ENCODE data around the gene ZDHHC11B.

ZDHHC11B gene

DNA sequence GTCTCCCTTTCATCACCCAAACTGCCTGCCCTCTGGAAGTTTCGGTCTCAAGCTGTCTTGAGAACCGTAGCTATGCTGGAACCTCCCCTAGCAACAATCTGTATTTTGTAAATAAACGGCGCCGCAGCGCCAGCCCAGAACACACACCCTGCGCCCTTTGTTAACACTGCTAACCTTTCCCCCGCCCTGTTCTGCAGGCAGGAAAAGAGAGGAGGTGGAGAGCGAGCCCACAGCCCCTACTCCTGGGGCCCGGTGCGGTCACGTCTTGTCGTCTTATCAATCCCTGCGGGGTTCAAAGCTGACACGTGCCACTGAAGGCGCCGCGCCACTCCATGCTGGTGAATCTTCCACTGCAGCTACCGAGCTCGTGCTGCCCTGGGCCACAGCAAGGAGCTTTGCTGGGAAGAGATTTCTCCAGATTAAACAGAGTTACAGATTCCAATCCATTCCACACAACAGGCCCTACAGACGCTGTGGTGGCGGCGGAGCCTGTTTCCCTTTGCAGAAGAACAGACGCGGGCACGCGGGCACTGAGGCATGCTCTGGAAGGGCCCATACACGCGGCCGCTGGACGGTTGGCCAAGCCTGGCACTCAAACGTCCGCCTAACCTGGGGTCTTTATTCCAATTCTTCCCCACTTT is 25.3 kb downstream of the ZDHHC11B start:
- Histone ChIP-seq H3K9ac (no peak overlapping the region), H3K4me1 (ENCODE audit: low read depth, poor library complexity, severe bottlenecking) (no peaks in the 10 kb centered on the region), H3K4me2 (no peak overlapping the region), H4K20me1 (ENCODE audit: insufficient read depth) (no peaks in the 10 kb centered on the region), H3K4me3 (IDR thresholded peaks at IDR 0.05; ENCODE audit: insufficient read depth, low read depth, low read length) (no peak overlapping the region), H3K27me3 (ENCODE audit: insufficient read depth, low read depth) (no peaks in the 10 kb centered on the region), H3K79me2 (ENCODE audit: insufficient read depth, low read depth) (no peaks in the 10 kb centered on the region), H3K36me3 (ENCODE audit: insufficient read depth) (no peaks in the 10 kb centered on the region), H3K27ac (no peak overlapping the region), H2AFZ (ENCODE audit: low read depth) (no peak overlapping the region)
- TF ChIP-seq, protein P1, sequence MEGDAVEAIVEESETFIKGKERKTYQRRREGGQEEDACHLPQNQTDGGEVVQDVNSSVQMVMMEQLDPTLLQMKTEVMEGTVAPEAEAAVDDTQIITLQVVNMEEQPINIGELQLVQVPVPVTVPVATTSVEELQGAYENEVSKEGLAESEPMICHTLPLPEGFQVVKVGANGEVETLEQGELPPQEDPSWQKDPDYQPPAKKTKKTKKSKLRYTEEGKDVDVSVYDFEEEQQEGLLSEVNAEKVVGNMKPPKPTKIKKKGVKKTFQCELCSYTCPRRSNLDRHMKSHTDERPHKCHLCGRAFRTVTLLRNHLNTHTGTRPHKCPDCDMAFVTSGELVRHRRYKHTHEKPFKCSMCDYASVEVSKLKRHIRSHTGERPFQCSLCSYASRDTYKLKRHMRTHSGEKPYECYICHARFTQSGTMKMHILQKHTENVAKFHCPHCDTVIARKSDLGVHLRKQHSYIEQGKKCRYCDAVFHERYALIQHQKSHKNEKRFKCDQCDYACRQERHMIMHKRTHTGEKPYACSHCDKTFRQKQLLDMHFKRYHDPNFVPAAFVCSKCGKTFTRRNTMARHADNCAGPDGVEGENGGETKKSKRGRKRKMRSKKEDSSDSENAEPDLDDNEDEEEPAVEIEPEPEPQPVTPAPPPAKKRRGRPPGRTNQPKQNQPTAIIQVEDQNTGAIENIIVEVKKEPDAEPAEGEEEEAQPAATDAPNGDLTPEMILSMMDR (conservative IDR thresholded peaks at IDR 0.05; ENCODE audit: low read depth, low read length): no peak

DNA sequence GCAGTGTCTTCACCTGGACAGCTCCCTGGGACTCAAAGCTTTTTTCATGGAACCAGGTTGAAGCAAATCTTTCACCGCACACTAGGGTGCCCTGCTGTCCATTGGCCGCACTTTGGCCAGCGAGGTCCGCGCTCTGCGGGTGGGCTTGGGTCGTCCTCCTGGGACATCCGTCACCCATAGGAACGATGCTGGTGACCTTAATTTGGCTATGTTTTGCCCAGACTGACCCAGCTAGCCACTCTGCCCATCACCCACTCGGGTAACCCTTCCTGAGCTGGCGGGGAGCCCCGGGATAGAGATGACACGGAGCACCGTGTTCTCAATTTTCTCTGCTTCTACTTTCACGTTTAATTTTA is 25.9 kb downstream of the ZDHHC11B start:
- H3K4me2 ChIP-seq: no peak overlapping the region
- H3K4me1 ChIP-seq (ENCODE audit: low read depth, poor library complexity, severe bottlenecking): no peaks in the 10 kb centered on the region
- no peaks in the 10 kb centered on the region for H4K20me1 ChIP-seq (ENCODE audit: insufficient read depth)
- no peaks in the 10 kb centered on the region for H3K36me3 ChIP-seq (ENCODE audit: insufficient read depth)
- TF ChIP-seq, protein P1 (conservative IDR thresholded peaks at IDR 0.05; ENCODE audit: low read depth, low read length): no peak
- no peak overlapping the region for H3K27ac ChIP-seq
- no peak overlapping the region for H3K9ac ChIP-seq
- no peaks in the 10 kb centered on the region for H3K27me3 ChIP-seq (ENCODE audit: insufficient read depth, low read depth)
- no peak overlapping the region for H2AFZ ChIP-seq (ENCODE audit: low read depth)
- H3K79me2 ChIP-seq (ENCODE audit: insufficient read depth, low read depth): no peaks in the 10 kb centered on the region
- H3K4me3 ChIP-seq (IDR thresholded peaks at IDR 0.05; ENCODE audit: insufficient read depth, low read depth, low read length): no peak overlapping the region

DNA sequence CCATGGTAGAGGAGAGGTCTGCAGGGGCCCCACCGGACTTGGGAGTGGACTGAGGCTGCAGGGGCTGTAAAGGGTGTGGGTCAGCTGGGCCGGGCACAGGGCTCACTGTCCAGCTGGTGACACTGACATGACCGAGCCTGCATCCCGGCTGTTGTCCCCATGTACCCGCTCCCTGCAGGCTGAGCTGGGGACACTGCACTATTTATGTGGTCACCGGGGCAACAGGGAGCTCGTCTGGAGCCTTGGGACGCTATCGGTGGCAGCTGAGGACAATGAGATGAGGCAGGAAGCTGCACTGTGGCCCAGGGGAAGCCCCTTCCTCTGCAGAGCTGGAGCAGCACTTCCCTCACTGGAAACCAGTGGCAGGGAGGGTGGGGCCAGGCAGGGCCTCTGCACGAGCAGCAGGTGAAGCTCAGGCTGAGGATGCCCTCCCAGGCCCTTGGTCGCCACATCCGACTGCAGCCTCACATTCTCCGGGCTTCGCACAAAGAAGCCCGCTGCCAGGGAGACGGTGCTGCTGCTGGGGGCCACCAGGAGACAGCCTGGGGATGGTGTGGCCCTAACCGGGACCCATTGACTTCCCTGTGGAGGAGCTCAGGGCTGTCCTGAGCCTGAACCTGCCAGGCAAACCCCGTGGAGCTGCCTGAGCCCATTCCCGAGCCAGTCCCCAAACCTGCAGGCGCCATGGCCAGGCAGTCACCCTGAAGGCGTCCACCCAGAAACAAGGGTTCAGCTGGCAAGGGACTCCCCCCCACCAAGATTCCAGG is 26.4 kb downstream of the ZDHHC11B start:
- Histone ChIP-seq H3K27ac (no peak overlapping the region), H4K20me1 (ENCODE audit: insufficient read depth) (no peaks in the 10 kb centered on the region), H3K4me2 (no peak overlapping the region), H3K4me1 (ENCODE audit: low read depth, poor library complexity, severe bottlenecking) (no peaks in the 10 kb centered on the region), H3K79me2 (ENCODE audit: insufficient read depth, low read depth) (no peaks in the 10 kb centered on the region), H2AFZ (ENCODE audit: low read depth) (no peak overlapping the region), H3K9ac (no peak overlapping the region), H3K4me3 (IDR thresholded peaks at IDR 0.05; ENCODE audit: insufficient read depth, low read depth, low read length) (no peak overlapping the region), H3K36me3 (ENCODE audit: insufficient read depth) (no peaks in the 10 kb centered on the region), H3K27me3 (ENCODE audit: insufficient read depth, low read depth) (no peaks in the 10 kb centered on the region)
- TF ChIP-seq, protein P1 (conservative IDR thresholded peaks at IDR 0.05; ENCODE audit: low read depth, low read length): no peak

DNA sequence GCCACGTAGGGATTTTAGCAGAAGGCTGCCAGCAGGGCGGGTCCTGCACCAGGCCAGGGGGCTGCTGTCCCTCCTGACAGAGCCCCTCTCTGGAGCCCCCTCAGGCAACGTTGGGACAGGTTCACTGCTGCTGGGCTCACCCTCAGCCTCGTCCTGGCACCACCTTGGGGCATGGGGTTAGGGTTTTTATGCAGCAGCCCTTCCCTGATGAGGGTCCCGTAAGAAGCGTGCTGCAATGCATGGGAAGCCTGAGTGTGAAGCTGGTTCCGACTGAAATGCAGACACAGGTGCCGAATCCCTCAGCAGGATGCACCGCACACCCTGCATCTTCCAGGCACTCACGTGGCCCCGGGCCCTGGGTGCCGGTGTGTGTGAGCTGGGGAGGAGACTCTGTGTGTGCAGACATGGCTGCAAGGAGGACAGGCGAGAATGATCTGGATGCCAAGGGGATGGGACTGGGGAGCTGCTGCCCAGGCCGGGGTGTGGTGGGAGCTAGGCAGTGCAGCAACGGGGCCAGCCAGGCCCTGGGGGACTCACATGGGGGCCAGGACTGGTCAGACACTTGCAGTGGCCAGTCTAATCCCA is 27.1 kb downstream of the ZDHHC11B start:
- no peak overlapping the region for H3K9ac ChIP-seq
- no peaks in the 10 kb centered on the region for H3K4me1 ChIP-seq (ENCODE audit: low read depth, poor library complexity, severe bottlenecking)
- H3K79me2 ChIP-seq (ENCODE audit: insufficient read depth, low read depth): no peaks in the 10 kb centered on the region
- H3K27me3 ChIP-seq (ENCODE audit: insufficient read depth, low read depth): no peaks in the 10 kb centered on the region
- H4K20me1 ChIP-seq (ENCODE audit: insufficient read depth): no peaks in the 10 kb centered on the region
- no peak overlapping the region for H2AFZ ChIP-seq (ENCODE audit: low read depth)
- no peak overlapping the region for H3K4me2 ChIP-seq
- TF ChIP-seq, protein P1 (conservative IDR thresholded peaks at IDR 0.05; ENCODE audit: low read depth, low read length): no peak
- H3K36me3 ChIP-seq (ENCODE audit: insufficient read depth): no peaks in the 10 kb centered on the region
- H3K4me3 ChIP-seq (IDR thresholded peaks at IDR 0.05; ENCODE audit: insufficient read depth, low read depth, low read length): no peak overlapping the region
- no peak overlapping the region for H3K27ac ChIP-seq

All from KMS-11 (cell line).